NCI-H2029 (cell line): Measurements from ENCODE around the gene SIK3.

Experiments used
- DNase-seq: peaks from one replicate; lab custom pipeline; 2025; lab: John Stamatoyannopoulos, UW

The SIK3 gene

GRCh38 chr11:116793772-116794097 lies 304.5 kb downstream of the SIK3 start:
- DNase-seq, result no peak
